Measurements from ENCODE around the gene MYOM1. TPM values are rescaled to one million over a fixed set of nuclear protein-coding genes. Genes with fewer than 3 reads are reported as not detected.

Gene MYOM1
- total RNA-seq, 1 experiment from 2014 or later: 0.07 TPM

DNA sequence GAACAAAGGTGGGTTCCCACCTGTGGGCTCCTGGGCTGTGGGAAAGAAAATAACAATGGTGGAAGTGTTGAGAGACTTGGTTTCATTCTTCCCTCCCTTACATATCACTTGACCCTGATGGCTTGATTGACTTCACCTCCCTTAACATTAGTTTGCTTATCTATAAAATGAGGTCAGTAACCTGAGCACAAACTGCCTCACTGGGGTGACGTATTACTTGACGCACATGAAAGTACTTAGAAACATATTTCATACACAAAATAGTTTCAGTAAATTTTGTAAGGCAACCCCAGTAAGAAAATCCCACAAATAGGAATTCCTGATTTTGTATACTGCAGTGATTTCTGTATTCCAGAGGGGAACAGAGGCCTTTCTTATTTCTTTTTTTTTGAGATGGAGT lies 177.4 kb downstream of the MYOM1 start:
- Histone ChIP-seq H3K9me2 (replicated peaks; ENCODE audit: low read length) (no peaks in the 10 kb centered on the region), H3K4me1 (ENCODE audit: insufficient read depth, low read length) (peaks cover 11% of the 10 kb centered on the region), H2AFZ (ENCODE audit: low read length) (no peak overlapping the region), H3K9me3 (ENCODE audit: low read length) (no peaks in the 10 kb centered on the region), H3K27me3 (ENCODE audit: low read length) (no peaks in the 10 kb centered on the region), H4K20me1 (ENCODE audit: low read length) (no peaks in the 10 kb centered on the region), H3K4me2 (ENCODE audit: low read length) (no peak overlapping the region), H3K79me2 (ENCODE audit: low read length) (no peaks in the 10 kb centered on the region), H3K4me3 (ENCODE audit: low read length) (no peak overlapping the region), H3K27ac (ENCODE audit: low read length) (no peak overlapping the region), H3K9ac (ENCODE audit: low read length) (no peak overlapping the region), H3F3A (ENCODE audit: low read length, unreplicated experiment) (no peaks in the 10 kb centered on the region), H3K36me3 (ENCODE audit: low read depth, low read length) (no peaks in the 10 kb centered on the region)
- intact Hi-C loops (cut with micrococcal nuclease): no loop called here
- POLR2A ChIA-PET (ENCODE audit: unreplicated experiment): no interaction called here
- no peak for DNase-seq
- CTCF ChIA-PET: no interaction called here
- BruUV-seq (replicated peaks): no TSS peak
- no peak for ATAC-seq
- TF ChIP-seq EZH2 (IDR thresholded peaks at IDR 0.05; ENCODE audit: low read length, unreplicated experiment) (no peak), EZH2phosphoT487 (IDR thresholded peaks at IDR 0.05; ENCODE audit: borderline replicate concordance, low read length) (no peak)
- TF ChIP-seq, protein P1, sequence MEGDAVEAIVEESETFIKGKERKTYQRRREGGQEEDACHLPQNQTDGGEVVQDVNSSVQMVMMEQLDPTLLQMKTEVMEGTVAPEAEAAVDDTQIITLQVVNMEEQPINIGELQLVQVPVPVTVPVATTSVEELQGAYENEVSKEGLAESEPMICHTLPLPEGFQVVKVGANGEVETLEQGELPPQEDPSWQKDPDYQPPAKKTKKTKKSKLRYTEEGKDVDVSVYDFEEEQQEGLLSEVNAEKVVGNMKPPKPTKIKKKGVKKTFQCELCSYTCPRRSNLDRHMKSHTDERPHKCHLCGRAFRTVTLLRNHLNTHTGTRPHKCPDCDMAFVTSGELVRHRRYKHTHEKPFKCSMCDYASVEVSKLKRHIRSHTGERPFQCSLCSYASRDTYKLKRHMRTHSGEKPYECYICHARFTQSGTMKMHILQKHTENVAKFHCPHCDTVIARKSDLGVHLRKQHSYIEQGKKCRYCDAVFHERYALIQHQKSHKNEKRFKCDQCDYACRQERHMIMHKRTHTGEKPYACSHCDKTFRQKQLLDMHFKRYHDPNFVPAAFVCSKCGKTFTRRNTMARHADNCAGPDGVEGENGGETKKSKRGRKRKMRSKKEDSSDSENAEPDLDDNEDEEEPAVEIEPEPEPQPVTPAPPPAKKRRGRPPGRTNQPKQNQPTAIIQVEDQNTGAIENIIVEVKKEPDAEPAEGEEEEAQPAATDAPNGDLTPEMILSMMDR (conservative IDR thresholded peaks at IDR 0.05; ENCODE audit: low read depth, low read length): no peak

DNA sequence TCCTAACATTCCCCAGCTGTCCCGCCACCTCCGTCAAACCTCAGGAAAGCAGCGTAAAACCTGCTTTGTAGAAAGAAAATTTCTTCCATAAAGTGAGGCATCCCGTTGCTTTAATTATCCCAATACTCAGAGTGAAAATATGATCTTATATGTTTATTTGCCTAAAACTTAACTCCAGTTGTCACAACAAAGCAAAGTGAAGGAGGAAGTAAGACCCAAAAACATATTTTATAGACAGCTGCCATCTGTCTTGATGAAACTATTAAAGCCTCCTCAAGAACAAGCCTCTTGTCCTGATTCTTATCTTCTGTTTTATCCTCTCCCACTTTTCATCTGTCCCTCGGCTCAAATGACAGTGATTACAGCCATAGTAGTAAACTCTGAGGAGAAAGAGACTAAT lies 177.9 kb downstream of the MYOM1 start:
- Histone ChIP-seq H3K9ac (ENCODE audit: low read length) (no peak overlapping the region), H3K27me3 (ENCODE audit: low read length) (no peaks in the 10 kb centered on the region), H2AFZ (ENCODE audit: low read length) (no peak overlapping the region), H4K20me1 (ENCODE audit: low read length) (no peaks in the 10 kb centered on the region), H3K36me3 (ENCODE audit: low read depth, low read length) (no peaks in the 10 kb centered on the region), H3K79me2 (ENCODE audit: low read length) (no peaks in the 10 kb centered on the region), H3F3A (ENCODE audit: low read length, unreplicated experiment) (no peaks in the 10 kb centered on the region), H3K4me1 (ENCODE audit: insufficient read depth, low read length) (peaks cover 11% of the 10 kb centered on the region), H3K9me2 (replicated peaks; ENCODE audit: low read length) (no peaks in the 10 kb centered on the region), H3K9me3 (ENCODE audit: low read length) (no peaks in the 10 kb centered on the region), H3K27ac (ENCODE audit: low read length) (no peak overlapping the region), H3K4me2 (ENCODE audit: low read length) (no peak overlapping the region), H3K4me3 (ENCODE audit: low read length) (no peak overlapping the region)
- TF ChIP-seq EZH2 (IDR thresholded peaks at IDR 0.05; ENCODE audit: low read length, unreplicated experiment): no peak
- no peak for TF ChIP-seq EZH2phosphoT487 (IDR thresholded peaks at IDR 0.05; ENCODE audit: borderline replicate concordance, low read length)
- ChIA-PET POLR2A (ENCODE audit: unreplicated experiment) (no interaction called here), CTCF (no interaction called here)
- ATAC-seq (no peak), DNase-seq (no peak)
- intact Hi-C loops (cut with micrococcal nuclease): no loop called here
- no TSS peak for BruUV-seq (replicated peaks)

DNA sequence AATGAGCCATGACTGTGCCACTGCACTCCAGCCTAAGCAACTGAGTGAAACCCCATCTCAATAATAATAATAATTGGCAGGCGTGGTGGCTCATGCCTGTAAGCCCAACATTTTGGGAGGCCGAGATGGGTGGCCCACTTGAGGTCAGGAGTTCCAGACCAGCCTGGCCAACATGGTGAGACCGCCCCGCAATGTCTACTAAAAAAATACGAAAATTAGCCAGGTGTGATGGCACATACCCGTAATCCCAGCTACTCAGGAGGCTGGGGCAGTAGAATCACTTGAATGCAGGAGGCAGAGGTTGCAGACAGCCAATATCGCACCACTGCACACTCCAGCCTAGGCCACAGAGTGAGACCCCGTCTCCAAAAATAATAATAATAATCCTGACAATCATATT lies 178.9 kb downstream of the MYOM1 start:
- ChIA-PET CTCF (no interaction called here), POLR2A (ENCODE audit: unreplicated experiment) (no interaction called here)
- no peak overlapping the region for H3K4me3 ChIP-seq (ENCODE audit: low read length)
- H3F3A ChIP-seq (ENCODE audit: low read length, unreplicated experiment): no peaks in the 10 kb centered on the region
- no peaks in the 10 kb centered on the region for H3K79me2 ChIP-seq (ENCODE audit: low read length)
- no peak overlapping the region for H2AFZ ChIP-seq (ENCODE audit: low read length)
- H3K27ac ChIP-seq (ENCODE audit: low read length): no peak overlapping the region
- H4K20me1 ChIP-seq (ENCODE audit: low read length): no peaks in the 10 kb centered on the region
- H3K9me3 ChIP-seq (ENCODE audit: low read length): no peaks in the 10 kb centered on the region
- ATAC-seq (no peak), DNase-seq (no peak)
- H3K4me2 ChIP-seq (ENCODE audit: low read length): no peak overlapping the region
- intact Hi-C loops (cut with micrococcal nuclease): no loop called here
- BruUV-seq (replicated peaks): no TSS peak
- no peak overlapping the region for H3K9ac ChIP-seq (ENCODE audit: low read length)
- TF ChIP-seq EZH2phosphoT487 (IDR thresholded peaks at IDR 0.05; ENCODE audit: borderline replicate concordance, low read length) (no peak), EZH2 (IDR thresholded peaks at IDR 0.05; ENCODE audit: low read length, unreplicated experiment) (no peak)
- TF ChIP-seq, protein P1 (conservative IDR thresholded peaks at IDR 0.05; ENCODE audit: low read depth, low read length): no peak
- H3K4me1 ChIP-seq (ENCODE audit: insufficient read depth, low read length): peaks cover 11% of the 10 kb centered on the region
- H3K27me3 ChIP-seq (ENCODE audit: low read length): no peaks in the 10 kb centered on the region
- no peaks in the 10 kb centered on the region for H3K36me3 ChIP-seq (ENCODE audit: low read depth, low read length)
- H3K9me2 ChIP-seq (replicated peaks; ENCODE audit: low read length): no peaks in the 10 kb centered on the region
